IMR-90 (cell line): ENCODE measurements around the gene GOLGA6L2.

Source experiments
- BHLHE40 ChIP-seq: fragments of 150-350 bp; IDR thresholded peaks from 2 replicates; pipeline ENCODE4 v1.6.1; 2016; ENCODE audit warnings: mild to moderate bottlenecking, low read depth, low read length
- CEBPB ChIP-seq: IDR thresholded peaks from 2 replicates; pipeline ENCODE4 v1.6.1; 2012; ENCODE audit warnings: low read depth, low read length, improper control_type of control experiment
- FOS ChIP-seq: fragments of 150-350 bp; IDR thresholded peaks from 2 replicates; pipeline ENCODE4 v1.6.1; 2016; ENCODE audit warnings: low read depth, low read length
- MAZ ChIP-seq: IDR thresholded peaks from 2 replicates; pipeline ENCODE4 v1.6.1; 2012; ENCODE audit warnings: low read depth, mild to moderate bottlenecking, low read length, improper control_type of control experiment, moderate library complexity, borderline replicate concordance
- MXI1 ChIP-seq: IDR thresholded peaks from 2 replicates; pipeline ENCODE4 v1.6.1; 2012; ENCODE audit warnings: low read depth, mild to moderate bottlenecking, low read length, moderate library complexity, borderline replicate concordance
- POLR2A ChIP-seq: IDR thresholded peaks from 2 replicates; pipeline ENCODE4 v1.6.1; 2012; ENCODE audit warnings: mild to moderate bottlenecking, low read depth, low read length
- RAD21 ChIP-seq: IDR thresholded peaks from 2 replicates; pipeline ENCODE4 v1.6.1; 2012; ENCODE audit warnings: low read length, improper control_type of control experiment
- RCOR1 ChIP-seq: IDR thresholded peaks from 2 replicates; pipeline ENCODE4 v1.6.1; 2012; ENCODE audit warnings: mild to moderate bottlenecking, low read length, improper control_type of control experiment; ENCODE audit not compliant: insufficient replicate concordance
- SMC3 ChIP-seq: fragments of 150-350 bp; IDR thresholded peaks from 2 replicates; pipeline ENCODE4 v1.6.1; 2016; ENCODE audit warnings: low read depth, mild to moderate bottlenecking, antibody characterized with exemption, low read length, moderate library complexity
- TF ChIP-seq, protein P1 (sequence below): conservative IDR thresholded peaks from 2 replicates; pipeline ENCODE4 v1.5.1; 2012; ENCODE audit warnings: mild to moderate bottlenecking, low read depth, low read length, improper control_type of control experiment
- TF ChIP-seq, protein P2 (sequence below): fragments of 150-350 bp; IDR thresholded peaks from 2 replicates; pipeline ENCODE4 v1.6.1; 2017; ENCODE audit warnings: mild to moderate bottlenecking, antibody characterized with exemption, low read length, low read depth

DNA sequence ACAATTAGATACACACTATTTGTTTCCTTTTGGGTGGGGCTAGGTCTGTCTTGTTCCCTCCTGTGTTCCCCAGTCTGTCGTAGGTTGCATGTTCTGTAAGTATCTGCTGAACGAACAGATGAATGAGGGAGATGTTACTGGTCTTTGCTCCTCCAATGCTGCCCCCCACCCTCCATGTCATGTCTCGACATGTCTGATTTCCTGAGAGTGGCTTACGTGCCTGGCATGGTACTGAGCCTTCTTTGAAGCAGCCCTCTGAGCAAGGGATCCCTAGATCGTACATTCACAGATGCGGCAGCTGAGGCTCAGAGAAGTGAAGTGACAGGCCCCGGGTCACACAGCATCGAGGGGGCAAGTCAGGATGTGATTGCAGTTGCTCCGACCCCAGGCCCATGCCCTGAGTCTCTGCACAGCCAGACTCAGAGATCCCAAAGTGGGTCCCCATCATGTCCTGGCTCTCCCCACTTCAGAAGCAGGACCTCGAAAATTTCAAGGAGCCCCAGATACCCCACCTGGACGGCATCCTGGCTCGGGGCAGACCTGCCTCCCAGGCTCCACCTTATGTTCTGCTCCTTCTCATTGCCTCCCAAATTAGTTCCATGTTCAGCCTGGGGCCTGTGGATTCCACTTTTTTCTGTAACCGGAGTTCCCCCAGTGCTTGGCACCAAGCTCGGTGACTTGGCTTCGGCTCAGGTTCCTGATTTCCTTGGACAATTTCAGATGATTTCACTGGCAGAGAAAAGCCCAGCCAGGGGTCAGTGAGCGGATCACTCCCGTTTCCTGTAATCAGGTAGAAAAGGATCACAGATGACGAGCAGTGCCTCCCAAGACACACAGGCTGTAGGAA, 24.7 kb downstream of the GOLGA6L2 start:
- TF ChIP-seq RAD21 = no peak
- no peak for TF ChIP-seq CEBPB
- TF ChIP-seq POLR2A = no peak
- TF ChIP-seq, protein P1, sequence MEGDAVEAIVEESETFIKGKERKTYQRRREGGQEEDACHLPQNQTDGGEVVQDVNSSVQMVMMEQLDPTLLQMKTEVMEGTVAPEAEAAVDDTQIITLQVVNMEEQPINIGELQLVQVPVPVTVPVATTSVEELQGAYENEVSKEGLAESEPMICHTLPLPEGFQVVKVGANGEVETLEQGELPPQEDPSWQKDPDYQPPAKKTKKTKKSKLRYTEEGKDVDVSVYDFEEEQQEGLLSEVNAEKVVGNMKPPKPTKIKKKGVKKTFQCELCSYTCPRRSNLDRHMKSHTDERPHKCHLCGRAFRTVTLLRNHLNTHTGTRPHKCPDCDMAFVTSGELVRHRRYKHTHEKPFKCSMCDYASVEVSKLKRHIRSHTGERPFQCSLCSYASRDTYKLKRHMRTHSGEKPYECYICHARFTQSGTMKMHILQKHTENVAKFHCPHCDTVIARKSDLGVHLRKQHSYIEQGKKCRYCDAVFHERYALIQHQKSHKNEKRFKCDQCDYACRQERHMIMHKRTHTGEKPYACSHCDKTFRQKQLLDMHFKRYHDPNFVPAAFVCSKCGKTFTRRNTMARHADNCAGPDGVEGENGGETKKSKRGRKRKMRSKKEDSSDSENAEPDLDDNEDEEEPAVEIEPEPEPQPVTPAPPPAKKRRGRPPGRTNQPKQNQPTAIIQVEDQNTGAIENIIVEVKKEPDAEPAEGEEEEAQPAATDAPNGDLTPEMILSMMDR = no peak
- TF ChIP-seq, protein P2, sequence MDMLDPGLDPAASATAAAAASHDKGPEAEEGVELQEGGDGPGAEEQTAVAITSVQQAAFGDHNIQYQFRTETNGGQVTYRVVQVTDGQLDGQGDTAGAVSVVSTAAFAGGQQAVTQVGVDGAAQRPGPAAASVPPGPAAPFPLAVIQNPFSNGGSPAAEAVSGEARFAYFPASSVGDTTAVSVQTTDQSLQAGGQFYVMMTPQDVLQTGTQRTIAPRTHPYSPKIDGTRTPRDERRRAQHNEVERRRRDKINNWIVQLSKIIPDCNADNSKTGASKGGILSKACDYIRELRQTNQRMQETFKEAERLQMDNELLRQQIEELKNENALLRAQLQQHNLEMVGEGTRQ = no peak
- no peak for TF ChIP-seq FOS
- TF ChIP-seq BHLHE40 = no peak
- no peak for TF ChIP-seq MXI1
- no peak for TF ChIP-seq MAZ
- TF ChIP-seq RCOR1 = no peak
- TF ChIP-seq SMC3 = no peak
